GM12874 (cell line): ENCODE measurements around the gene KRTAP10-2.

Experiments used
- TF ChIP-seq, protein P1 (sequence below): IDR thresholded peaks from 2 replicates; pipeline ENCODE4 v1.5.1; 2011; ENCODE audit warnings: low read depth, mild to moderate bottlenecking, control low read depth, low read length, moderate library complexity; ENCODE audit not compliant: insufficient read depth

Gene KRTAP10-2

DNA sequence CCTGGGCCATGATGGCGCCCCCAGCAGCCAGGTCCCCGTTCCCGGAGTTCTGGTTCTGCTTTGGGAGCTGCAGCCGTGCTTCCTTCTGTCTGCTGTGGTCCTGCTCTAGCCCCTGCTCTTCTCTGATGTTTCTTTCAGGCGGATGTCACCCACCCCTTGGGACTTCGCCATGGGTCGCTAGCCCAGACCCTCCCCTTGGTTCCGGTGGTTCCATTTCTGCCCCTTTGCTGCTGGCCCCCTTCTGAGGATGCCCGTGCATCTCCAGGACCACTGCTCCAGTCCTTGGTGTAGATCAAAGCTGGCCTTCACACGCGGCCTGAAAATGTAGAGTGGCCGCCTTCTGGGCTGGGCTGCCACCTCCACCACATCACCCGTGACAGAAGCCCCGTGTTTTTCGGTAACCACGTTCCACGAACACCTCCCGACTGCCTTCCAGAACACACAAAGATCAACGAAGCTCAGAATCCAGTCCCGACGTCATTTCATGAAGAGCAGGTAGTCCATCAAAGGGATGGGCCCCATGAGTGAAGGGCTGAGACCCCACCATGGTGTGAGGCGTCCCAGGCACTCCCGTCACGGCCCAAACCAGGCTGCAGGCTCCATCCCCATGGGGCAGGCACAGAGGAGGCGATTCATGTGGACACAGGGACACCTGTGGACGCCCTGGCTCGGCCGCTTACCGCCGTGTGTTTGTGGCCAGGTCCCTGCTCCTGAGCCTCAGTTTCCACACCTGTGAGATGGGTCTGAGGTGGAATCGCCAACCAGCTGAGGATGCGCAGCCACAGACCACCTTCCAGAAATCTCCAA lies 35.7 kb downstream of the KRTAP10-2 start:
- TF ChIP-seq, protein P1, sequence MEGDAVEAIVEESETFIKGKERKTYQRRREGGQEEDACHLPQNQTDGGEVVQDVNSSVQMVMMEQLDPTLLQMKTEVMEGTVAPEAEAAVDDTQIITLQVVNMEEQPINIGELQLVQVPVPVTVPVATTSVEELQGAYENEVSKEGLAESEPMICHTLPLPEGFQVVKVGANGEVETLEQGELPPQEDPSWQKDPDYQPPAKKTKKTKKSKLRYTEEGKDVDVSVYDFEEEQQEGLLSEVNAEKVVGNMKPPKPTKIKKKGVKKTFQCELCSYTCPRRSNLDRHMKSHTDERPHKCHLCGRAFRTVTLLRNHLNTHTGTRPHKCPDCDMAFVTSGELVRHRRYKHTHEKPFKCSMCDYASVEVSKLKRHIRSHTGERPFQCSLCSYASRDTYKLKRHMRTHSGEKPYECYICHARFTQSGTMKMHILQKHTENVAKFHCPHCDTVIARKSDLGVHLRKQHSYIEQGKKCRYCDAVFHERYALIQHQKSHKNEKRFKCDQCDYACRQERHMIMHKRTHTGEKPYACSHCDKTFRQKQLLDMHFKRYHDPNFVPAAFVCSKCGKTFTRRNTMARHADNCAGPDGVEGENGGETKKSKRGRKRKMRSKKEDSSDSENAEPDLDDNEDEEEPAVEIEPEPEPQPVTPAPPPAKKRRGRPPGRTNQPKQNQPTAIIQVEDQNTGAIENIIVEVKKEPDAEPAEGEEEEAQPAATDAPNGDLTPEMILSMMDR = no peak

DNA sequence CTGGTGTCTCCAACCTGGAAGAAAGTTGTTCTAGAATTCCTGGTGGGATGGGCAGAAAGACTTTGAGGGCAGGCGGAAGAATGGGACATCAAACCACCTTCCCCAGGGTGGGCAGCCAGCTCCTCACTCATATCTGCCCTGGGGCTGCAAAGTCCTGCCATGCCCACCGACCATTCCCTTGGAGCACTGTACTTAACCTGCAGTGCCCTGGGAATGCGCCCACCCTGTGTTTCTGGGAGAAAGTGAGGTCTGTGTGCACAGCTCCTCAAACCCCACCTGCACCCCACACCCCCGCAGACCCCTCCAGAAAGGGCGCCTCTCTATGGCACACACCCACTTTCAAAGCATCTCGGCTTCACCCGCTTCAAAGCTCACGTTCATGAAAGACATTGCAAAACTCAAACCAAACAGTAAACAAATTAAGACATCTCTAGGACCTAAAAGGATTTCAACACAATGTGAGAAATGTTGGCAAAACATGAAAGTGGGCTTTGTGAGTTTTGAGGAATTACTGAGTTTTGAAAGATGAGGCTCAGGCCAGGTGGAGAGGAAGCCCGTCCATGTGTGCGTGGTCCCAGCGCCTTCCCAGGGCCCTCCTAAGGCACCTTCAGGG lies 36.5 kb downstream of the KRTAP10-2 start:
- TF ChIP-seq, protein P1 = no peak

DNA sequence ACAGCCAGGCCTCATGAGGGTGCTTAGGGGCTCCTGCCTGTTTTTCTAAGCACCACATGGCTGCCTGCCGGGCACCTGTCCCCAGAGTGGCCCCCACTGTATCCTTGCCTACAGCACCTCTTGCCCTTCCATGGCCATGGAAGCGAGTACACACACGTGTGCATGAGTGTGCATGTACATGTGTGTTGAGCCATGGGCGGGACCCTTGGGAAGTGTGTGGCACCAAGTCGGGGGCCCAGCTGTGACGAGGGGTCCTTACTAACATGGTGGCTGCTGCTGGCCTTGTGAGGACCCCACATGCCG lies 37.1 kb downstream of the KRTAP10-2 start:
- TF ChIP-seq, protein P1 = no peak

DNA sequence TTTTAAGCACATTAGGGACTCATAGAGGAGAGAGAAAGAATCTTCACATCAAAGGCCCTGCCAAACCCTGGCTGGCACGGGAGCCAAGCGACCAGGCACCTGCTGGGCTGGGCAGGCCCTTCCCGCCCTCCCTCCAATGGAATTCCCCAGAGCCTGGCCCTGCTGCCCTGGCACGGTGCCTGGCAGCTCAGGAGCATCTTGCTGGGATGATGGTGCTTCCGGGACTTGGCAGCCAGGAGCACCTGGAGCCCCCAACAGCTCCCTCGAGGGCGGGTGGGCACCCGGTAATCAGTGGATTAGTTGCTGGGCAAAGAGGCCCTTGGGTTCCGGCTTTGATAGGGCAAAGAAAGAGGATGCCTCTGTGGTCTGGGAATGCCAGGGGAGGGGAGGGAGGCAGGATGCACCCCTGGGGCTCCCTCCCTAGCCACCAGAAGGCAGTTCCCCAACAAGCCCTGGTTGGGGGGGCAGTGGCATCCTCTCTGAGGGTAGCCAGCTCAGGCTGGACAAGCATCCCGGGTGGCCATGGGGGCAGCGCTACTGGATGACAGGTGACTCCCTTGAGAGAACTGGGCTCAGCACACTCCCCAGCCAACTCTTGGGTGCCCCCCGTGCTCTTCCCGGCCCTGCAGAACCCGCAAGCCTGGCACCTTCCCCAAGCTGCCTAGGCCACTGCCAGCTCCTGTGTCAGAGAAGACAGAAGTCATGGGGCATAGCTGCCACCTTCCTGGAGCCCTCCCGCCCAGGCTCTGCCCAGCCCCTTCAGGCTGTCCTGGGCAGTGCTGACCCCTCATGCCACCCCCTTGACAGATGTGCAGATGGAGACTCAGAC lies 37.7 kb downstream of the KRTAP10-2 start:
- TF ChIP-seq, protein P1 = no peak

DNA sequence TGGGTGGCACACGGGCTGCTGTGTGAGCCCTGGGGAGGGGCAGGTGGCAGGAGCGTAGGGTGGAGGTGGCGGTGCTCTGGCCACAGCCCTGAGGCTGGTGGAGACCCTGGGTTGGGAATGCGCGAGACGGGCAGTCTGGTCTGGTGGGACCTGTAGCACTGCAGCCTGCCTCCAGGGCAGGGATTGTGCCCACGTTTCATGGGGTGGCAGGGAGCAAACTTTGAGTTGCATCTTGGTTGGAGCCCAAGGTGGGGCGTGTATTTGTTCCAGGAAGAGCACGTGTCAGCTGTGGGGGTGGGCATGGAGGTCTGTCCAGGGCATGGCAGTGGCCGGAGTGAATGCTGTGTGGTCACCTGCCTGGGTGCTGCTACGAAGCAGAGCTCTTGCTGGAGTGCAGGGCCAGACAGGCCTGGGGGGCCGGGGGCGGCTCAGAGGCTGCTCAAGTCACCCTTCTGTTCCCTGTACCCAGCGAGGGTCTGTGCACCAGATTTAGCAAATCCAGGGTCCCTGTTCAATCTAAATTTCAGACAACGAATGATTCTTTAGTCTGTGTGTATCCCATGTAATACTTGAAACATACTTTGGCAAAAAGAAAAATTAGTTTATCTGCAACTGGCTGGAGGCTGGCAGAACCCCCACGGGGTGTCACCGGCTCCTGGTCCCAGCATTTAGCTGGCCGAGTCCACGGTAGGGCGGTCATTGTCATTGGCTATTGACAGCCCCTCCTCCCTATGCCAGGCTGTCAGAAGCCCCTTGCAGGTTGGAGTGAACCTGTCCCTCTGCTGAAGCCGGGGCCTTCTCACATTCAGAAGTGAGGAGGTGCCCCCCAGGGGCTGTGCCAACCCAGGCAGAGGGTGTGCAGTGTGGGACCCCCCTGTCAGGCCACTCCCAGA lies 38.6 kb downstream of the KRTAP10-2 start:
- TF ChIP-seq, protein P1 = no peak

DNA sequence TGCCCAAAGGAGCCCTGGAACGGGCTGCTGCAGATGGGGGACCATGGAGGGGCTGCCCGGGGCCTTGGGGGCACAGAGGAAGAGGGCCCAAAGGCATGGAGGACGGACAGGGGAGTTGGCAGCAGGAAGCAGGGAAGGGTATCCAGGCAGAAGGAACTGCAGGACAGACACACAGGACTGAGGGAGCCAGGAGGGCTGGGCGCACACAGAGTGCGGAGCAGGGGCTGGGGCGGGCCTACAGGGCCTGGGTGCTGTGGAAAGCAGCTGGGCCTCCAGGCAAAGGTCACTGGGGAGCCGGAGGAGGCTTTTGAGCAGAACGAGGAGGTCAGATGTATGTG lies 39.4 kb downstream of the KRTAP10-2 start:
- TF ChIP-seq, protein P1 = no peak
